CD4-positive, alpha-beta T cell treated with Interleukin-6 at 100 ng/mL for 8 hours (primary cell): ENCODE measurements around the gene XKRX.
A peak's percentile ranks its signal among the peaks of the same experiment; 100 is the strongest.

Experiments
- DNase-seq: peaks from one replicate; pipeline ENCODE4 v3.0.0-alpha.2; 2020; ENCODE audit warnings: mixed read lengths, low spot score

XKRX gene

DNA sequence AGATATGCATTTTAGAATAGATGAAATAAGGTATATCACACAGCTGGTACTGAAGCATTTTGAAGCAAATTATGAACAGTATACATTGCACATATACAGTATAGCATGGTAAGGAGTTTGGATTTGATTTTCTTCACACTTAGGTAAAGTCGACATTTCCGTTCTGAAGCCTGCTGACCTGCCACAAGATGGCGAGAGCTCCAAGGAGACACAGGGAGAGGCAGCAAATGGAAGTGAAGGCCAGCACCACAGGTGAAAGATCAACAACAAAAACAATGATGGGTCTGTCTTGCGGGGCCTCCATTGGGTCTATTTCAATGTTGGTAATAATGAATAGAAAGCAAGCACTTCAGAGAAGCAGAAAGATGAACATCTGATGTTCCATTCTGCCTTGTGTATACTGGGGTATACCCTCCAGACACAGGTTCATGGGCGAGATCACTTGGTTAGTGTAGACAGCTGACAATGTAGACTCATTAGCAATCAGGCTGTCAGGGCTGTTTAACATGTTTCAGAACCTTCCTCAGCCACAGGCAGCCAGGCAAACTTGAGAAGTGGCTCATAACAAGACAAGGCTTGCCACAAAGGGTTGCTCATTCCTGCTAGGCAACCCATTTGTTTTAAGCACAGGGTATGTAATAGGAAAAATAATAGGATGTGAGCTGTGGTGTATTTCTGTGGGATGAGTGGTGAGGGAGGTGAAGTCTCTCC, 33.2 kb downstream of the XKRX start:
- DNase-seq: peak; percentile 7

DNA sequence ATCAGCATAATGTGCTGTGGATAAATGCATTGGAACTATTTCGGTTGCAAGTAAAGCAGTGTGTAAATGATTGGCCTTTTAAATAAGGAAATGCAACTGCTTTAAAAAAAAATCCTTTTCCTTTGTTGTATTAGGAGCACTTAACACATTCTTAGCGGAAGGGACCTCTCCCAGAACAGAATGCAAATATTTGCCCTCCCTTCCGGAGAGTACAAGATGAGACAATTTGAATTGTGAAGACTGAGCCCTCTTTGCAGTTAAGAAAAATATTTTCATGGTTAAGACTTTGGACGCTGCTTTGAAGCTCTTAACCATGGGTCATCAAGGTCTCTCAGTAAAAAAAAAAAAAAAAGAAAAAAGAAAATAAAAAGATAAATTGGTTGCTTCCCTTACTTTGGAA, 45.1 kb downstream of the XKRX start:
- DNase-seq: no peak

DNA sequence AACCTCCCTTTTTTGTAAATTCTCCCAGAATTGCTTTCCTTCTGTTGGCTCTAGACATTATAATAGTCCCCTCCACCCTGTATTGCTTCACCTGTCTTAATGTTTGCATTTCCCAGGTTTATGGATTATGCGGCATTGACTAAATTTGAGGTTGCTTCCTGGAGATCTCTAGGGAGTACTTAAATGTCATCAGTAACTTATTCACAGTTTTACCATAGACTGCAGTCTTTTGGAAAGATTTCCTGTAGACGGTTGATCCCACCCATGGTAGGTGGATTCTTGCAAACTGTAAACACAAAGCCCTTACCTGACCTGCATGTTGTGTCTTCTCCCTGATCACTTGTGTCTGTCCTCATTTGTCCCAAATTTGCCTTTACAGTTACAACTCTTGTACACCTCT, 48.3 kb downstream of the XKRX start:
- no peak for DNase-seq

DNA sequence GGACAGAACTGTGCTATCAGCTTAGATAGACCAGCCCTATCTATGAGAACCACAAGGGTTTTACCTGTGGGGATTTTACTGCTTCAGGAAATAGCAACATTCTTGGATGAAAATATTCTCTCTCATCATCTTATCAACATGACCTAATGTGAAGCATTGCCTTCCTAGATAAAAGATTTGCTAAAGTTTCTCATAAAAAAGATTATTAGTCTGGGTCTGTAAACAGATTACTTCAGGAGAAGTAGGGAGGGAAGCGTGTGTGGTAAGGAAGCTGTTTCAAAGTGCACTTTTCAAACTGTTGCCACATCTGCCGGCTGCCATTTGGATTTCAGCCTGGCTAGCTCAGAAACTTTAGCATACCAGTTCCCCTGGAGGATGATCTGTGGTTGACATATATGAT, 54.4 kb downstream of the XKRX start, which contains the start of gene NOX1:
Gene NOX1, minus strand, starts transcription at position 35 of the 400 bp plus-strand sequence. CDS start 220 bp downstream, outside the sequence.
- no peak for DNase-seq

DNA sequence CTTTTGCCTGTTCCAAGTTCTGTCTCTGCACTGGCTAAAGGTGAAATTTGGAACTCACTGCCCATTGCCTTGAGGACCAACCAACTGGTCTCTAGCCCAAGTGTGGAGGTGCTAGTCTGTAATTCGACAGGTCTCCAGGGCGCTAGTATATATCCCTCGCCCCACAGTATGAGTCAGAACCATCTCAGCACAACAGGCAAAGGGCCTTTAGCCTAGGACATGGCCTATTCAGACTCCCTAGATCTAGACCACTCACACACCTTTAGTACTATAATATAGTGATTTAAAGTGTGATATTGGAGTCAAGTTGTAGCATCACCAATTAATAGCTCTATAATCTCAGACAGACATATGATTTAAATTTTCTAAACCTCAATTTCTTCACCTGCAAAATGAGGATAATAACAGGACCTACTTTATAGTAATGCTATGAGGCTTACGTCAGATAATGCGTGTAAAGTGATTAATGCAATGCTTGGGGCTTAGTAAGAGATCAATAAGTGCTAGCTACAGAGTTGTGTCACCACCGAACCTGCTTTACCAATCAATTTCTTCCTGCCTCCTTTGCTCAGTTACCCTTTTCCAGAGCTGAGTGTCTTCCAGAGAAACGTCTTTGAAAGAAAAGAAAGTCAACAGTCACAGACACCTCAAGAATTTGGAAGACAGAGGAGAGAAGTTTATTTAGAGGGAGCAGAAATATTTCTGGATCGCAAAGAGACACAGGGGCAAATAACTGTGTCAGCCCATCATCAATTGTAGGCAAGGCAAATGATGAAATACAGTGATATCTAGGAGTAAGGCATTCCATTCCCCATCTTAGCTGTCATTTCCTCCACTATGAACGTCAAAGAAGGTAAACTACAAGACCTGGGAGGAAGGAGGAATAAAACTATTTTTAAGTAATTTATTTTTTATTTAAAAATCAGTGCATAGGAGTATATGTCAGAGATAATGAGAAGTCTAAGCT, 56.8 kb downstream of the XKRX start:
- DNase-seq: no peak

DNA sequence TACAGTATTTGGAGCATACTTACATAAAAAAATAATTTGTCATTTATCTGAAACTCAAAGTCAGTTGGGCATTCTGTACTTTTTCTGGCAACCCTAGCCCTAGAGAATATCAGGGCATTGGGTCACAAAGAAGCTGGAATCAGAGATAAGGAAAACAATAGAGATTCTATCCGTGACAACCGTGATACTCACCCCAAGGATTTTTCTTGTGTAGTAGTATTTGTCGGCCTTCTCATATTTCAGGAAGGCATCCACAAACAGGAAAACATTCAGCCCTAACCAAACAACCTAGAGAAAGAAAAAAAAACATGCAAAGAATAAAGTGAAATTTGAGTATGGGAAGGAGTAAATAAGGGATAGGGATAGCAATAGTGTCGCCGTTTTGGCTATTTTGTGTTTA, 58.2 kb downstream of the XKRX start:
- DNase-seq: no peak

DNA sequence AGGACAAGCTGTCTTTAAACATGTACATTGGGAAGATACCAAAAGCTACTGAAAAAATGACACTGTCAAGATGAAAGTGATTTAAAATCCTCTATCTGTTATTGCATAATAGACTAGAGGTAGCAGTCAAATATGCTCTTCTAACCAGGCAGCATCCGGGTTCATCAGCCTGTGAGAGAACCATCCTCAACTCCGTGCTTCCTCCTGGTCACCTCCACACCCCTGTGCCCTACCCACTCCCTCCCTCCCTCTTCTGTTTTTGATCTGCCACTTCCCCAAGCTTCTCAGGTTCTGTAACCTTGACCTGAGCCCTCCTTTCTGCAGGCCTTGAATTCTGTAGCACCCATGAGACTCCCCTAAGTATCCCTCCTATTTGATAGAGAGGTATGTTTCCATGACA, 60.4 kb downstream of the XKRX start:
- DNase-seq: no peak

DNA sequence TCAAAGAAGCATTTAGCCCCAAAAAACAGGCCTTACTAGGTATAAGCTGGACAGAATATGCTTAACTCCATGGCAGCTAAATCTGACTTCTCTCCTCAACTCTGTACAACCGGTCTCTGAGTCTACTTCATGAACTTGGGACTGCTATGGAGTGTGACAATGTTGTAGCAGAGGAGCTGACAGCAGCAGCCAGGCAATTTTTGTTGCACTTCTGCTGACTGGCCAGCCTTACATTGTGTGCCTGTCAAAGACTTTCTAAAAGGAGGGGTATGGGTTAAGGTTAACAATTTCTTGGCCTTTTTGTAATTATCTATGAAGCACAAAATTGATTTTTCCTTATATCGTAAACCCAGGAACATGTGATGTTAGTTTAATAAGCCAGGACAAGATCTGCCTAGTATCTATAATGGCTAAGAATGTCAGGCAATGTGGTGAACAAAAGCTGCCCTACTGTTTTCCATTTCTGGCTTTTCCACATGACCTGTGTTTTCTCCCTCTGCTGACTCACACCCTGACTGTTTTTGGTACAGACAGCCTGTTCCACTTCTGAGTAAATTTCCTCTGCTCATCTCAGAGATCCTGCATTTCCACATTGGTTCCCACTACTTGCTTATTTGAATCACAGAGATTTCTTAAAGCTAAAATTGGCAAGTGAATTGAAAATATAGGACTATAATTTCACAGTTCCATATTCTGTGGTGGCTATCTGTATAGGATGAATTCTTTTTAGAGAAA, 63.9 kb downstream of the XKRX start:
- no peak for DNase-seq
